Left ventricle myocardium inferior (tissue), 1 donor: ENCODE measurements around the gene TEAD1. TPM values are rescaled to one million over a fixed set of nuclear protein-coding genes. Genes with fewer than 3 reads are reported as not detected.

ENCODE experiments used
- DNase-seq: peaks from one replicate; pipeline ENCODE4 v3.0.0-alpha.2; 2020
- H3K27ac ChIP-seq: fragments of 200-600 bp; replicated peaks from 2 replicates; pipeline ENCODE4 v1.8.0; 2021
- H3K27me3 ChIP-seq: fragments of 200-600 bp; 2 replicates; pipeline ENCODE4 v1.8.0; 2021; ENCODE audit warnings: low read depth
- H3K36me3 ChIP-seq: fragments of 200-600 bp; 2 replicates; pipeline ENCODE4 v1.8.0; 2021
- H3K4me1 ChIP-seq: fragments of 200-600 bp; 2 replicates; pipeline ENCODE4 v1.8.0; 2021
- H3K4me3 ChIP-seq: fragments of 200-600 bp; 2 replicates; pipeline ENCODE4 v1.8.0; 2021; ENCODE audit warnings: mild to moderate bottlenecking, moderate library complexity
- H3K9me3 ChIP-seq: fragments of 200-600 bp; replicated peaks from 2 replicates; pipeline ENCODE4 v1.8.0; 2021
- CTCF ChIP-seq: fragments of 200-600 bp; IDR thresholded peaks from 2 replicates; pipeline ENCODE4 v1.8.0; 2021; ENCODE audit warnings: antibody characterized with exemption, mild to moderate bottlenecking, borderline replicate concordance
- intact Hi-C: fragments of 100-400 bp; cut with micrococcal nuclease; formaldehyde crosslinking; loops from one replicate; pipeline ENCODE4 v1.11.0; 2022
- total RNA-seq: library from RNA; stranded (reverse); fragmentation: NEBNext Ultra II Directional; extraction: Animal tissue kit (Norgen Biotek cat#: 25700); gene quantifications from one replicate; pipeline ENCODE4 v1.2.1, GENCODE V29; 2021
- donor health status: DM: no; HTN: yes; CAD: no; lungs with severe emphysema.

TEAD1 gene
- total RNA-seq, 1 donor from 2014 or later, result 121 TPM

GRCh38 chr11:12829131-12829530 lies 154.9 kb downstream of the TEAD1 start:
- intact Hi-C loops, result loop anchor here (10.0 kb wide), 1 partner anchor 144 kb away; no protein-coding TSS in a partner anchor
- no peaks in the 10 kb centered on the region for H3K27me3 ChIP-seq
- peak overlapping the region; percentile 81 for H3K27ac ChIP-seq
- DNase-seq, result no peak
- H3K36me3 ChIP-seq, result no peaks in the 10 kb centered on the region
- H3K4me1 ChIP-seq, result peaks cover 63% of the 10 kb centered on the region
- H3K4me3 ChIP-seq, result peak overlapping the region; percentile 60
- TF ChIP-seq CTCF, result no peak
- H3K9me3 ChIP-seq, result peaks cover 7% of the 10 kb centered on the region

- Histone ChIP-seq H3K36me3 (no peaks in the 10 kb centered on the region), H3K27ac (no peak overlapping the region), H3K27me3 (no peaks in the 10 kb centered on the region), H3K4me1 (peaks cover 60% of the 10 kb centered on the region), H3K4me3 (no peak overlapping the region), H3K9me3 (peaks cover 7% of the 10 kb centered on the region)
- no peak for DNase-seq
- intact Hi-C loops, result loop anchor here (10.0 kb wide), 1 partner anchor 145 kb away; no protein-coding TSS in a partner anchor
- no peak for TF ChIP-seq CTCF
These were observed 155.5 kb downstream of the TEAD1 start for GRCh38 chr11:12829540-12830314.

- intact Hi-C loops, result no loop called here
- no peak overlapping the region for H3K4me3 ChIP-seq
These were observed 157.4 kb downstream of the TEAD1 start for GRCh38 chr11:12831471-12832202.

GRCh38 chr11:12832480-12833224 lies 158.4 kb downstream of the TEAD1 start:
- Histone ChIP-seq H3K27me3 (no peaks in the 10 kb centered on the region), H3K36me3 (no peaks in the 10 kb centered on the region), H3K4me1 (peaks cover 44% of the 10 kb centered on the region), H3K27ac (no peak overlapping the region), H3K4me3 (no peak overlapping the region), H3K9me3 (no peaks in the 10 kb centered on the region)
- no peak for DNase-seq
- intact Hi-C loops, result no loop called here
- TF ChIP-seq CTCF, result no peak

More at GRCh38 chr11:12831471-12832202, 157.4 kb downstream of the TEAD1 start:
- H3K27ac ChIP-seq, result no peak overlapping the region
- DNase-seq, result no peak
- no peaks in the 10 kb centered on the region for H3K36me3 ChIP-seq
- no peaks in the 10 kb centered on the region for H3K27me3 ChIP-seq
- no peaks in the 10 kb centered on the region for H3K9me3 ChIP-seq
- H3K4me1 ChIP-seq, result peaks cover 54% of the 10 kb centered on the region
- no peak for TF ChIP-seq CTCF

- H3K4me3 ChIP-seq, result no peak overlapping the region
- no peaks in the 10 kb centered on the region for H3K27me3 ChIP-seq
- no peaks in the 10 kb centered on the region for H3K9me3 ChIP-seq
- no peak for TF ChIP-seq CTCF
- intact Hi-C loops, result no loop called here
- peaks cover 41% of the 10 kb centered on the region for H3K4me1 ChIP-seq
- no peak overlapping the region for H3K27ac ChIP-seq
- no peaks in the 10 kb centered on the region for H3K36me3 ChIP-seq
- no peak for DNase-seq
These were observed 159.9 kb downstream of the TEAD1 start for GRCh38 chr11:12834166-12834565.
